GM10248 (cell line): ENCODE measurements around the gene C5.

Experiments used
- CTCF ChIA-PET: fragments of 300-600 bp; sonication (Branson Sonifier 250); formaldehyde crosslinking; extraction: SDS; loops from one replicate; lab custom pipeline; 2021; ENCODE audit warnings: antibody characterized with exemption; lab: Yijun Ruan, JAX
- POLR2A ChIA-PET: fragments of 350-650 bp; sonication (Branson Sonifier 250); formaldehyde crosslinking; extraction: SDS; loops from one replicate; lab custom pipeline; 2020; ENCODE audit warnings: antibody characterized with exemption; lab: Yijun Ruan, JAX
- DNase-seq: peaks from one replicate; pipeline ENCODE4 v3.0.0; 2012; ENCODE audit errors: extremely low spot score
- CTCF ChIP-seq: IDR thresholded peaks from 2 replicates; pipeline ENCODE4 v1.5.1; 2012; ENCODE audit warnings: mild to moderate bottlenecking, low read depth; ENCODE audit errors: extremely low read depth, missing control alignments, control extremely low read depth

Gene C5

GRCh38 chr9:120919843-120920805 is 130.0 kb downstream of the C5 start:
- CTCF ChIA-PET, result interaction anchor here (0.5 to 3.2 kb wide), 6 partner anchors 9 to 164 kb away, joined by 3 to 10 read pairs (median 4); no protein-coding TSS in a partner anchor
- POLR2A ChIA-PET, result interaction anchor here (0.9 to 1.1 kb wide), 2 partner anchors 15 to 23 kb away, joined by 3 to 4 read pairs; no protein-coding TSS in a partner anchor
- DNase-seq, result no peak
- TF ChIP-seq CTCF, result no peak

- ChIA-PET POLR2A (no interaction called here), CTCF (interaction anchor here (0.5 to 3.2 kb wide), 5 partner anchors 8 to 163 kb away, joined by 3 to 10 read pairs (median 4); no protein-coding TSS in a partner anchor)
- no peak for TF ChIP-seq CTCF
- DNase-seq, result no peak
These were observed 130.9 kb downstream of the C5 start for GRCh38 chr9:120918931-120919842.

- ChIA-PET POLR2A (no interaction called here), CTCF (interaction anchor here (1.0 to 3.2 kb wide), 4 partner anchors 10 to 162 kb away, joined by 3 to 9 read pairs (median 6); no protein-coding TSS in a partner anchor)
- no peak for TF ChIP-seq CTCF
- DNase-seq, result no peak
These were observed 131.9 kb downstream of the C5 start for GRCh38 chr9:120917929-120918762.

GRCh38 chr9:120916991-120917880 is 132.8 kb downstream of the C5 start:
- CTCF ChIA-PET, result interaction anchor here (0.8 to 2.6 kb wide), 7 partner anchors 8 to 31 kb away, joined by 3 to 12 read pairs (median 5); no protein-coding TSS in a partner anchor
- TF ChIP-seq CTCF, result no peak

GRCh38 chr9:120916588-120916987 is 133.5 kb downstream of the C5 start:
- CTCF ChIA-PET, result interaction anchor here (0.8 to 2.6 kb wide), 7 partner anchors 9 to 160 kb away, joined by 3 to 12 read pairs (median 5); no protein-coding TSS in a partner anchor
- no peak for DNase-seq
- POLR2A ChIA-PET, result interaction anchor here (1.4 kb wide), 1 partner anchor 10 kb away, joined by 5 read pairs; no protein-coding TSS in a partner anchor
- no peak for TF ChIP-seq CTCF

More at GRCh38 chr9:120916991-120917880, 132.8 kb downstream of the C5 start:
- POLR2A ChIA-PET, result interaction anchor here (1.4 kb wide), 1 partner anchor 9 kb away, joined by 5 read pairs; no protein-coding TSS in a partner anchor
- DNase-seq, result no peak
